ENCODE results near the gene EME1. TPM values are rescaled to one million over a fixed set of nuclear protein-coding genes. Genes with fewer than 3 reads are reported as not detected.
A peak's percentile ranks its signal among the peaks of the same experiment; 100 is the strongest.

The EME1 gene
- total RNA-seq, 2 experiments from 2014 or later = 0.36 to 0.92 TPM

DNA sequence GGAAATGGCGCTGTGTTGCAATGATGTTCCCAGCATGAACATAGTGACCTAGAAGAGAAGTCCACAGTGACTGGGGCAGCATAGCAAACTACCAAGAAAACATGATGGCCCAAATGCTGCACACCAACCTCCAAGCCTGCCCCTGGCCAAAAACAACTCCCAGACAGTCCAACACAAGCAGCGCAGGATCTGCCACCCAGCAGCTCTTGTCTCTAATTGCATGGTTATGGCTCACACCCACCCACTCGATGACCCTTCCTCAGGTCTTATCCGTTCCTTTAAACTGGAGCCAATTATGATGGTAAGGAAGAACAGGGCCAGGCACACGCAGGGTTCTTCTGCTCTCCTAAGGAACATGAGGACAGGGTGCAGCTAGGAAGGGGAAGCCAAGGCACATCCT is 3.0 kb upstream of the EME1 start:
- ChIA-PET POLR2A (interaction anchor here (6.6 kb wide), 1 partner anchor 27 kb away, joined by 52 read pairs; the partner anchor contains the start of gene LRRC59), CTCF (interaction anchor here (1.5 to 3.5 kb wide), 2 partner anchors 8 to 27 kb away, joined by 9 to 19 read pairs; partner anchors contain the start of gene LRRC59)
- intact Hi-C loops (cut with DNase I, micrococcal nuclease) = loop anchor here in 1 of 2 experiments (5.0 to 10.0 kb wide), 3 partner anchors 107 to 895 kb away; partner anchors contain the start of genes ANKRD40, MBTD1, RSAD1 and UTP18
- Histone ChIP-seq H3K4me3 (ENCODE audit: low read length) (no peak overlapping the region), H3K4me1 (ENCODE audit: insufficient read depth, low read length) (peaks cover 22% of the 10 kb centered on the region), H3K27ac (ENCODE audit: low read depth in 1 of 2, low read length in 2 of 2) (no peak overlapping the region), H3K9me3 (ENCODE audit: control insufficient read depth in 1 of 2, insufficient read depth in 1 of 2, low read length in 2 of 2) (no peaks in the 10 kb centered on the region), H3K36me3 (ENCODE audit: insufficient read depth, low read length) (peaks cover 53% of the 10 kb centered on the region), H3K27me3 (ENCODE audit: control insufficient read depth in 1 of 2, insufficient read depth in 2 of 2, low read length in 2 of 2) (no peaks in the 10 kb centered on the region)
- Mint-ChIP-seq H3K4me1 (ENCODE audit: low read depth) (peaks cover 22% of the 10 kb centered on the region), H3K27me3 (no peaks in the 10 kb centered on the region), H3K36me3 (ENCODE audit: low read depth) (peaks cover 72% of the 10 kb centered on the region), H3K27ac (no peak overlapping the region), H3K4me3 (peak overlapping the region; percentile 11), H3K9me3 (no peaks in the 10 kb centered on the region)
- TF ChIP-seq, protein P1, sequence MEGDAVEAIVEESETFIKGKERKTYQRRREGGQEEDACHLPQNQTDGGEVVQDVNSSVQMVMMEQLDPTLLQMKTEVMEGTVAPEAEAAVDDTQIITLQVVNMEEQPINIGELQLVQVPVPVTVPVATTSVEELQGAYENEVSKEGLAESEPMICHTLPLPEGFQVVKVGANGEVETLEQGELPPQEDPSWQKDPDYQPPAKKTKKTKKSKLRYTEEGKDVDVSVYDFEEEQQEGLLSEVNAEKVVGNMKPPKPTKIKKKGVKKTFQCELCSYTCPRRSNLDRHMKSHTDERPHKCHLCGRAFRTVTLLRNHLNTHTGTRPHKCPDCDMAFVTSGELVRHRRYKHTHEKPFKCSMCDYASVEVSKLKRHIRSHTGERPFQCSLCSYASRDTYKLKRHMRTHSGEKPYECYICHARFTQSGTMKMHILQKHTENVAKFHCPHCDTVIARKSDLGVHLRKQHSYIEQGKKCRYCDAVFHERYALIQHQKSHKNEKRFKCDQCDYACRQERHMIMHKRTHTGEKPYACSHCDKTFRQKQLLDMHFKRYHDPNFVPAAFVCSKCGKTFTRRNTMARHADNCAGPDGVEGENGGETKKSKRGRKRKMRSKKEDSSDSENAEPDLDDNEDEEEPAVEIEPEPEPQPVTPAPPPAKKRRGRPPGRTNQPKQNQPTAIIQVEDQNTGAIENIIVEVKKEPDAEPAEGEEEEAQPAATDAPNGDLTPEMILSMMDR (IDR thresholded peaks at IDR 0.05) = no peak
- ATAC-seq (ENCODE audit: poor library complexity) = no peak
- DNase-seq = no peak

DNA sequence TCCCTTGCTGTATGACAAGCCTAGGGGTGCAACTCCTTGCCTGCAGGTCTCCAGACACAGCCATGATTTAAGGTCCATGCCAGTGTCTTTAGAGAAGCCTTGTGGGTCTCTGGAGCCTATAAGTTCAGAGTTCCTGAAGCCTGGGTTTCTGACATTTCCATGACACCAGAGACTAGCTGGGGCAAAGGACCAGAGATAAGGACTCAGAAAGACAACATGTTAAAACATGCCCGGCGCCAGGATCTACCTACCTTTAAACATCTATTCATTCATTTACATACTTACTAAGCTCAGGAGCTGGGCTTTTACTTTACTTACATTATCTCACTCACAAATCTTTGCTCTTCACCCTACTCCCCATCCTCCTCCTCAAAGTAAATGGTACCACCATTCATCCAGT is 1.5 kb upstream of the EME1 start:
- H3K36me3 Mint-ChIP-seq (ENCODE audit: low read depth) = peaks cover 61% of the 10 kb centered on the region
- Histone ChIP-seq H3K36me3 (ENCODE audit: insufficient read depth, low read length) (peaks cover 44% of the 10 kb centered on the region), H3K4me1 (ENCODE audit: insufficient read depth, low read length) (peaks cover 22% of the 10 kb centered on the region), H3K9me3 (ENCODE audit: control insufficient read depth in 1 of 2, insufficient read depth in 1 of 2, low read length in 2 of 2) (no peaks in the 10 kb centered on the region), H3K27ac (ENCODE audit: low read depth in 1 of 2, low read length in 2 of 2) (no peak overlapping the region), H3K4me3 (ENCODE audit: low read length) (no peak overlapping the region), H3K27me3 (ENCODE audit: control insufficient read depth in 1 of 2, insufficient read depth in 2 of 2, low read length in 2 of 2) (no peaks in the 10 kb centered on the region)
- H3K4me1 Mint-ChIP-seq (ENCODE audit: low read depth) = peaks cover 22% of the 10 kb centered on the region
- CTCF ChIA-PET = interaction anchor here (1.5 to 2.0 kb wide), 2 partner anchors 10 to 26 kb away, joined by 9 to 13 read pairs; partner anchors contain the start of gene LRRC59
- no peaks in the 10 kb centered on the region for H3K9me3 Mint-ChIP-seq
- H3K4me3 Mint-ChIP-seq = peak overlapping the region; percentile 97
- POLR2A ChIA-PET = interaction anchor here (1.0 to 6.6 kb wide), 2 partner anchors 9 to 26 kb away, joined by 5 to 52 read pairs; partner anchors contain the start of gene LRRC59
- no peaks in the 10 kb centered on the region for H3K27me3 Mint-ChIP-seq
- TF ChIP-seq, protein P1 (IDR thresholded peaks at IDR 0.05) = no peak
- ATAC-seq (ENCODE audit: poor library complexity) (no peak), DNase-seq (no peak)
- intact Hi-C loops (cut with DNase I, micrococcal nuclease) = loop anchor here in 1 of 2 experiments (5.0 to 10.0 kb wide), 3 partner anchors 106 to 893 kb away; partner anchors contain the start of genes ANKRD40, MBTD1, RSAD1 and UTP18
- peak overlapping the region; percentile 42 for H3K27ac Mint-ChIP-seq

DNA sequence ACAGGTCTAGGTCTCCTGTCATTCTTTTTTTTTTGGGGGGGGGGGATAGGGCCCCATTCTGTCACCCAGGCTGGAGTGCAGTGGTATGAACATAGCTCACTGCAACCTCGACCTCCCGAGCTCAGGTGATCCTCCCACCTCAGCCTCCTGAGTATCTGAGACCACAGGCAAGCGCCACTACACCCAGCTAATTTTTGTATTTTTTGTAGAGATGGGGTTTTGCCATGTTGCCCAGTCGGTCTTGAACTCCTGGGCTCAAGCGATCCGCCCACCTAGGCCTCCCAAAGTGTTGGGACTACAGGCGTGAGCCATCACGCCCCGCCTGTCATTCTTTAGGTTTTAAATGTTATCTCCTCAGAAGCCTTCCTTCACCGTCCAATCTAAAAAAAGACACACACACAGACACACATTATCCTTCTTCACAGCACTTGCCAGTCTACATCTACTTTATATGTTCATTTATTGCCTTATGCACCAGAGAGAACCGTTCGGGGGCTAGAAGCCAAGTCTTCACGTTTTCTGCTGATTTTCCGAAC is 739 bp upstream of the EME1 start:
- intact Hi-C loops (cut with DNase I, micrococcal nuclease) = loop anchor here in 1 of 2 experiments (1.0 to 10.0 kb wide), 4 partner anchors 26 to 893 kb away; partner anchors contain the start of genes ANKRD40, MBTD1, RSAD1 and UTP18
- Histone ChIP-seq H3K27ac (ENCODE audit: low read depth in 1 of 2, low read length in 2 of 2) (peak overlapping the region; percentile 97), H3K27me3 (ENCODE audit: control insufficient read depth in 1 of 2, insufficient read depth in 2 of 2, low read length in 2 of 2) (no peaks in the 10 kb centered on the region), H3K36me3 (ENCODE audit: insufficient read depth, low read length) (peaks cover 36% of the 10 kb centered on the region), H3K4me3 (ENCODE audit: low read length) (peak overlapping the region; percentile 85), H3K4me1 (ENCODE audit: insufficient read depth, low read length) (peaks cover 22% of the 10 kb centered on the region), H3K9me3 (ENCODE audit: control insufficient read depth in 1 of 2, insufficient read depth in 1 of 2, low read length in 2 of 2) (no peaks in the 10 kb centered on the region)
- Mint-ChIP-seq H3K27ac (peak overlapping the region; percentile 96), H3K36me3 (ENCODE audit: low read depth) (peaks cover 53% of the 10 kb centered on the region), H3K27me3 (no peaks in the 10 kb centered on the region), H3K9me3 (no peaks in the 10 kb centered on the region), H3K4me3 (peak overlapping the region; percentile 97), H3K4me1 (ENCODE audit: low read depth) (peaks cover 22% of the 10 kb centered on the region)
- ATAC-seq (ENCODE audit: poor library complexity) (no peak), DNase-seq (no peak)
- TF ChIP-seq, protein P1 (IDR thresholded peaks at IDR 0.05) = no peak
- CTCF ChIA-PET = interaction anchor here (1.8 to 2.0 kb wide), 2 partner anchors 10 to 25 kb away, joined by 5 to 13 read pairs; partner anchors contain the start of gene LRRC59
- POLR2A ChIA-PET = interaction anchor here (0.9 to 6.6 kb wide), 6 partner anchors 9 to 26 kb away, joined by 3 to 52 read pairs (median 10); partner anchors contain the start of genes LRRC59 and XYLT2

All from CD4-positive, alpha-beta T cell (primary cell).